ENCODE measurements around the gene AURKB.
A peak's percentile ranks its signal among the peaks of the same experiment; 100 is the strongest.

Gene AURKB

GRCh38 chr17:8167526-8167925 is 42.8 kb downstream of the AURKB start:
- Histone ChIP-seq H2AFZ (ENCODE audit: low read length, unreplicated experiment) (no peak overlapping the region), H3K79me2 (ENCODE audit: control insufficient read depth, insufficient read depth, low read length, unreplicated experiment) (peaks cover 2% of the 10 kb centered on the region), H3K4me3 (ENCODE audit: low read depth, low read length) (no peak overlapping the region), H3K27ac (ENCODE audit: low read depth, low read length) (no peak overlapping the region), H3K4me1 (ENCODE audit: control insufficient read depth, insufficient read depth, low read length, unreplicated experiment) (peaks cover 27% of the 10 kb centered on the region), H3K27me3 (ENCODE audit: insufficient read depth, low read length) (no peaks in the 10 kb centered on the region), H3K36me3 (ENCODE audit: insufficient read depth, low read length) (no peaks in the 10 kb centered on the region)

- peak overlapping the region; percentile 91 for H3K27ac ChIP-seq (ENCODE audit: low read depth, low read length)
- H3K36me3 ChIP-seq (ENCODE audit: insufficient read depth, low read length): no peaks in the 10 kb centered on the region
- peaks cover 25% of the 10 kb centered on the region for H3K4me1 ChIP-seq (ENCODE audit: control insufficient read depth, insufficient read depth, low read length, unreplicated experiment)
- H3K4me3 ChIP-seq (ENCODE audit: low read depth, low read length): no peak overlapping the region
- no peaks in the 10 kb centered on the region for H3K27me3 ChIP-seq (ENCODE audit: insufficient read depth, low read length)
- H2AFZ ChIP-seq (ENCODE audit: low read length, unreplicated experiment): no peak overlapping the region
- H3K79me2 ChIP-seq (ENCODE audit: control insufficient read depth, insufficient read depth, low read length, unreplicated experiment): peaks cover 10% of the 10 kb centered on the region
Observed at GRCh38 chr17:8166731-8167130, 43.6 kb downstream of the AURKB start.

- Histone ChIP-seq H3K4me3 (ENCODE audit: low read depth, low read length) (no peak overlapping the region), H3K27ac (ENCODE audit: low read depth, low read length) (peak overlapping the region; percentile 80), H3K79me2 (ENCODE audit: control insufficient read depth, insufficient read depth, low read length, unreplicated experiment) (peaks cover 20% of the 10 kb centered on the region), H2AFZ (ENCODE audit: low read length, unreplicated experiment) (no peak overlapping the region), H3K27me3 (ENCODE audit: insufficient read depth, low read length) (no peaks in the 10 kb centered on the region), H3K4me1 (ENCODE audit: control insufficient read depth, insufficient read depth, low read length, unreplicated experiment) (peaks cover 35% of the 10 kb centered on the region), H3K36me3 (ENCODE audit: insufficient read depth, low read length) (no peaks in the 10 kb centered on the region)
Observed at GRCh38 chr17:8164815-8165131, 45.6 kb downstream of the AURKB start.

DNA sequence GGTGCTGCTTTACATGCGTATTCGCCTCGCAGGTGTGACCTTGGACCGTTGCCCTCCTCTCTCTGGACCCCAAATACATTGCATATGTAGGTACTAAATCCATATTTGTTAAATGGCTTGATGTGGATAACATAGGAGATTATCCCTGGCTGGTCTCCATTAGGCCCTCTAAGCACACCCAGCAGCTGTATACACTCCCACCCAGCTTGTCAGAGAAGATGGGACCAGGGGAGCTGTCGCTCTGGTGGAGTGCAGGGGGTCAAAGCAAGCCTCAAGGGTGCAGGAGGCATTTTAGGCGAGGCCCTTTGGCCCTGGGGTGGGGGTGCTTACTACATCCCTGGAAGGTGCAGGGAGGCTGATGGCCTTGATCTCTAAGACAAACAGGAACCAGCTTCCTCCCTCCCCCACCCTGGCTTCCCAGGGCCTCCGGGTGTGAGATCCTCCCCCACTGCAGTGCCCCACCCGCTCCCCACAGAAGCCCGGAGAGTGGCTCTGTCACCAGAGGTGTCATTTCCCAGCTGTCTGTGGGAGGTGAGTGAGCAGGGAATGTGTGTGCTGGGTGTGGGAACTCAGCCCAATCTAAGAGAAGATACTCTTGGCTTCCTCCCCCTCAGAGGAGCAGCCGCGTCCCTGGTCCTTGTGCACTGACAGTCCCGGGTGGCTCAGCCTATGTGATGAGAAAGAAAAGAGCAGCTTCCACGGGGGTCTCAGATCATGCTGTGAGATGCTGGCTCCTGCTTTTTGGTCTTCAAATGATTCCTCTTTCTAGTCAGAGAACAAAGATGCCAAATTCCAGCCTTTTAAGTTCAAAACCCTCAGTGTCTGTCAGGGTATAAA is 46.2 kb downstream of the AURKB start:
- Histone ChIP-seq H3K36me3 (ENCODE audit: insufficient read depth, low read length) (no peaks in the 10 kb centered on the region), H2AFZ (ENCODE audit: low read length, unreplicated experiment) (peak overlapping the region; percentile 1), H3K27me3 (ENCODE audit: insufficient read depth, low read length) (no peaks in the 10 kb centered on the region), H3K4me3 (ENCODE audit: low read depth, low read length) (no peak overlapping the region), H3K27ac (ENCODE audit: low read depth, low read length) (peak overlapping the region; percentile 80), H3K4me1 (ENCODE audit: control insufficient read depth, insufficient read depth, low read length, unreplicated experiment) (peaks cover 35% of the 10 kb centered on the region), H3K79me2 (ENCODE audit: control insufficient read depth, insufficient read depth, low read length, unreplicated experiment) (peaks cover 23% of the 10 kb centered on the region)

DNA sequence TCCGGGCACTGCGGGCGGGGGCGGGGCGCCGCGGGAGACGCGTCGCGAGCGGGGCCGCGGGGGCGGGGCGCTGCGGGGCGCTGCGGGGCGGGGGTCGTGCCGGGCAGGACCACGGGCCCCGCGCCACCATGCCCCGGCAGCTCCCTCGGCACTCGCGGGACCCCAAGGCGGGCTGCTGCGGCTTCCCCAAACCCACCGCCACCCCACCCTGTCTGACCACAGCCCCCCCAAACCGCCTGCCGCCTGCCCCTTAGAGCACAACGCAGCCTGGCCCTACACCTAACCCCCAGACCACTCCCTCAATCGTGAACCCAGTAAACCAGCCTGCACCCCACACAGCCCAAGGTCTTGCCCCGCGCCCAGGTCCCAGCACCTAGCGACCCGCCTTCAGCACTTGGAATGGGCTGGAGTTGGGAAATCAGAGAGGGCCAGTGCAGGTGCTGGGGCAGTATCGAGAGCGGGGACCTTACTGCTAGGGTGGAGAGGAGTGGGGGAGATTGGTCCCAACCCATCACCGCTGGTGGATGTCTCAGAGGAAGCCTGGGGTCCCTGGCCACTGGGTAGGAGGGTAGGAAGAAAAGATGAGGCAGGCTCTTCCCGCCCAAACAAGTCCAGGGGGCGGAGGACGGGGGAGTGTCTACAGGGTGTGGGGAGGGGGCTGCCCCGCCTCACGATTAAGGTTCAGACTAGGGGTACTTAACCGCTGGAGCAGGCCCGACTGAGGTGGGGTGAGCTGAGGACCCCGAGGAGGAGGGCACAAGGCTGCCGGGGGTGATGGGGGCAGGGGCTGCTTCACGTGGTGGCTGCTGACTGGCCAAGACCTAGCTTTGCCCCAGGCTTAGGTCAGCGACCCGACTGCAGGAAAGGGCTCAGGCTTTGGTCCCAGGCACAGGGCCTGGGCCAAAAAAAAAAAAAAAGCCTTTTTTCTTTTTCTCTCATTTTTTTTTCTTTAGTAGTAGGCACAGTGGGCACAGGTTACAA is 47.1 kb downstream of the AURKB start:
- H3K27ac ChIP-seq (ENCODE audit: low read depth, low read length): peak overlapping the region; percentile 80
- H3K4me1 ChIP-seq (ENCODE audit: control insufficient read depth, insufficient read depth, low read length, unreplicated experiment): peaks cover 35% of the 10 kb centered on the region
- peaks cover 23% of the 10 kb centered on the region for H3K79me2 ChIP-seq (ENCODE audit: control insufficient read depth, insufficient read depth, low read length, unreplicated experiment)
- H3K4me3 ChIP-seq (ENCODE audit: low read depth, low read length): peak overlapping the region; percentile 97
- peak overlapping the region; percentile 94 for H2AFZ ChIP-seq (ENCODE audit: low read length, unreplicated experiment)
- H3K36me3 ChIP-seq (ENCODE audit: insufficient read depth, low read length): no peaks in the 10 kb centered on the region
- no peaks in the 10 kb centered on the region for H3K27me3 ChIP-seq (ENCODE audit: insufficient read depth, low read length)

- Histone ChIP-seq H2AFZ (ENCODE audit: low read length, unreplicated experiment) (peak within 1 kb of the TSS; percentile 94), H3K36me3 (ENCODE audit: insufficient read depth, low read length) (no peaks in the 10 kb centered on the region), H3K79me2 (ENCODE audit: control insufficient read depth, insufficient read depth, low read length, unreplicated experiment) (peaks cover 23% of the 10 kb centered on the region), H3K4me3 (ENCODE audit: low read depth, low read length) (peak within 1 kb of the TSS; percentile 97), H3K27ac (ENCODE audit: low read depth, low read length) (peak within 1 kb of the TSS; percentile 89), H3K27me3 (ENCODE audit: insufficient read depth, low read length) (no peaks in the 10 kb centered on the region), H3K4me1 (ENCODE audit: control insufficient read depth, insufficient read depth, low read length, unreplicated experiment) (peaks cover 35% of the 10 kb centered on the region)
Observed at GRCh38 chr17:8162233-8162996, 48.0 kb downstream of the AURKB start, which contains the start of gene VAMP2. Gene VAMP2 (minus strand): TSS chr17:8162948. CDS start chr17:8162879, 69 bp downstream.

DNA sequence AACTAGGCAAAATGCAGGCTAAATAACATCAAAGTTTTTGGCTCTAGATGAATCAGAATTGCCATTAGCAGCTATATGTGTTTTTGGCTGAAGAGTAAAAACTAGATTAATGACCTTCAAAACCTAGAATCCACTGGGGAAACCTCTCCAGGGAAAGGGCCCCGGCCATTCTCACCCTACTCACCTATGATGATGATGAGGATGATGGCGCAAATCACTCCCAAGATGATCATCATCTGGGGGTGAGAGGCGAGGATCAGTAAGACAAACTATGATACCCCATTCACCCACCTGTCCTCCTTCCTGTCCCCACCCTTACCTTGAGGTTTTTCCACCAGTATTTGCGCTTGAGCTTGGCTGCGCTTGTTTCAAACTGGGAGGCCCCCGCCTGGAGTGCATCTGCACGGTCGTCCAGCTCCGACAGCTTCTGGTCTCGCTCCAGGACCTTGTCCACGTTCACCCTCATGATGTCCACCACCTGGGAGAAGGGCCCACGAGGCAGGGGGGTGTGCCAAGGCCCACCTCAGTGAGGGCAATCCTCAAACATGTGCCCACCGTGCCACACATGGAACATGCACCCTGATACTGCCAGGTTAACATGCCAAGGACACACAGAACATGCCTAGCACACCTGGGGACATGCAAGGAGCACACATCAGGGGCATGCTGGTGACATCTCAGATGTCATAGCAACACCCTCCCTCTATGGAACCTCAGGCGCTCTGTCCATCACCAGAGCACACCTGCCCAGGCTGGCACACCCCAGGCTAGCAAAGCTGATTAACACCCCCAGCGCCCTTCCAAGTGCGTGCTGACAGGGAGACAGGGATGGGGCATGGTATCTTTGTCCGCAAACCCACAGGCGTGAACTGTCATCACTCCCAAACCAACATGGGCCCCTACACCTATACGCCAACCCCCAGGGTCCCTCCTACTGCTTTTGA is 48.8 kb downstream of the AURKB start:
- no peak overlapping the region for H2AFZ ChIP-seq (ENCODE audit: low read length, unreplicated experiment)
- peaks cover 23% of the 10 kb centered on the region for H3K79me2 ChIP-seq (ENCODE audit: control insufficient read depth, insufficient read depth, low read length, unreplicated experiment)
- H3K27ac ChIP-seq (ENCODE audit: low read depth, low read length): peak overlapping the region; percentile 89; the same call in 1 of the 2 replicates

DNA sequence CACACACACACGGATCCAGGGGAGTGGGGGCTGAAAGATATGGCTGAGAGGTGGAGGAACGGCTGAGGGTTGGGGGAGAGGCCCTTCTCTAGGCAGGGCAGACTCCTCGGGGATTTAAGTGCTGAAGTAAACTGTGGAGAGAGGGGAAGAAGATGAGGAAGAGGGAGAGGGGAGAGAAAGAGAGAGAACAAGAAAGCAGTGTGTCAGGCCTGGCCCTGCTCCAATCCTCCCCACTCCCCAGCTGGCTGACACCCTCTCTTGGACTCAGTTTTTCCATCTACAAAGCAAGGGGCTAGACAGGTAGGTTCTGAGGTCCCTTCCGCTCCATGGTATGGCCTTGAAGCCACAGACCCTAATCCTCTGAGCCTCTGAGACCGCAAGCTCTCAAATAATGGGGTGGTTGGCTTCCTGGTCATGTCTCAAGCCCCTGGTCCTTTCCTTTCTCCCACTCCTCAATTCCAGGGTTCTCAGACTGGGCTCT is 49.6 kb downstream of the AURKB start:
- Histone ChIP-seq H2AFZ (ENCODE audit: low read length, unreplicated experiment) (no peak overlapping the region), H3K4me1 (ENCODE audit: control insufficient read depth, insufficient read depth, low read length, unreplicated experiment) (peaks cover 34% of the 10 kb centered on the region), H3K79me2 (ENCODE audit: control insufficient read depth, insufficient read depth, low read length, unreplicated experiment) (peaks cover 26% of the 10 kb centered on the region), H3K27me3 (ENCODE audit: insufficient read depth, low read length) (no peaks in the 10 kb centered on the region), H3K4me3 (ENCODE audit: low read depth, low read length) (peak overlapping the region; percentile 97; the same call in 1 of the 2 replicates), H3K36me3 (ENCODE audit: insufficient read depth, low read length) (no peaks in the 10 kb centered on the region), H3K27ac (ENCODE audit: low read depth, low read length) (peak overlapping the region; percentile 89; the same call in 1 of the 2 replicates)

More for the DNA sequence above, 48.8 kb downstream of the AURKB start:
- Histone ChIP-seq H3K4me1 (ENCODE audit: control insufficient read depth, insufficient read depth, low read length, unreplicated experiment) (peaks cover 40% of the 10 kb centered on the region), H3K4me3 (ENCODE audit: low read depth, low read length) (peak overlapping the region; percentile 97), H3K36me3 (ENCODE audit: insufficient read depth, low read length) (no peaks in the 10 kb centered on the region), H3K27me3 (ENCODE audit: insufficient read depth, low read length) (no peaks in the 10 kb centered on the region)

DNA sequence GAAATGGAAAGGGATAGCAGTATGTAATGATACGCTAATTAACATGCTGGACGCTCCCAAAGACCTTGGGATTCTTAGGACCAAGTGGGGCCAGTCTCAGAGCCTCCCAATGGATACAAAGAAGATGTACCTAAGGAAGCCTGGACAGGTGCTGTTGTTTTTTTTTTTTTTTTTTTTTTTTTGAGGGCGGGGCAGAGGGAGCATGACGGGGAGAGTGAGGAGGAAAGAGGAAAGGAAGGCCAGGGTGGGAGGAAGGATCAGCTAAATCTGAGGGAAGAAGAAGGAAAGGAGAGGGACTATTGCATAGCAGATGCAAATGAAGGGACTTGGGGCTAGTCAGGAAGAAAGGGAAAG is 50.2 kb downstream of the AURKB start:
- peaks cover 32% of the 10 kb centered on the region for H3K79me2 ChIP-seq (ENCODE audit: control insufficient read depth, insufficient read depth, low read length, unreplicated experiment)
- H3K36me3 ChIP-seq (ENCODE audit: insufficient read depth, low read length): no peaks in the 10 kb centered on the region
- H3K27ac ChIP-seq (ENCODE audit: low read depth, low read length): no peak overlapping the region
- peaks cover 34% of the 10 kb centered on the region for H3K4me1 ChIP-seq (ENCODE audit: control insufficient read depth, insufficient read depth, low read length, unreplicated experiment)
- H2AFZ ChIP-seq (ENCODE audit: low read length, unreplicated experiment): no peak overlapping the region
- no peaks in the 10 kb centered on the region for H3K27me3 ChIP-seq (ENCODE audit: insufficient read depth, low read length)
- H3K4me3 ChIP-seq (ENCODE audit: low read depth, low read length): no peak overlapping the region

Data from ACC112 (cell line).